Stimulated activated CD4-positive, alpha-beta T cell treated with anti-CD3 and anti-CD28 coated beads, Interleukin-4, amount 100 ng/mL, for 24 hours (primary cell): ENCODE results near the gene PSMD2.

Experiments used
- DNase-seq: peaks from one replicate; pipeline ENCODE4 v3.0.0-alpha.2; 2020

Gene PSMD2

GRCh38 chr3:184343200-184343876 is 44.3 kb downstream of the PSMD2 start:
- no peak for DNase-seq

- no peak for DNase-seq
Measured at GRCh38 chr3:184344579-184345316, 45.7 kb downstream of the PSMD2 start.

- no peak for DNase-seq
Measured at GRCh38 chr3:184345317-184346144, 46.5 kb downstream of the PSMD2 start.

GRCh38 chr3:184346480-184347190 is 47.6 kb downstream of the PSMD2 start:
- no peak for DNase-seq

GRCh38 chr3:184347321-184348056 is 48.4 kb downstream of the PSMD2 start:
- no peak for DNase-seq

GRCh38 chr3:184348057-184348382 is 49.0 kb downstream of the PSMD2 start:
- DNase-seq = no peak

GRCh38 chr3:184349563-184350470 is 50.8 kb downstream of the PSMD2 start:
- DNase-seq = no peak

GRCh38 chr3:184350618-184351017 is 51.6 kb downstream of the PSMD2 start:
- no peak for DNase-seq

GRCh38 chr3:184351511-184352148 is 52.6 kb downstream of the PSMD2 start:
- DNase-seq = no peak

GRCh38 chr3:184352149-184352785 is 53.2 kb downstream of the PSMD2 start:
- no peak for DNase-seq

- no peak for DNase-seq
Measured at GRCh38 chr3:184352897-184353545, 54.0 kb downstream of the PSMD2 start.

GRCh38 chr3:184353546-184353941 is 54.5 kb downstream of the PSMD2 start:
- no peak for DNase-seq

- peak; percentile 71 for DNase-seq
Measured at GRCh38 chr3:184354121-184354728, 55.2 kb downstream of the PSMD2 start.

- DNase-seq = no peak
Measured at GRCh38 chr3:184354754-184355153, 55.7 kb downstream of the PSMD2 start.

- no peak for DNase-seq
Measured at GRCh38 chr3:184355261-184356040, 56.4 kb downstream of the PSMD2 start.

GRCh38 chr3:184357248-184358123 is 58.4 kb downstream of the PSMD2 start:
- no peak for DNase-seq

GRCh38 chr3:184358124-184358767 is 59.2 kb downstream of the PSMD2 start:
- no peak for DNase-seq
